Measurements from ENCODE around the gene GPR42.

DNA sequence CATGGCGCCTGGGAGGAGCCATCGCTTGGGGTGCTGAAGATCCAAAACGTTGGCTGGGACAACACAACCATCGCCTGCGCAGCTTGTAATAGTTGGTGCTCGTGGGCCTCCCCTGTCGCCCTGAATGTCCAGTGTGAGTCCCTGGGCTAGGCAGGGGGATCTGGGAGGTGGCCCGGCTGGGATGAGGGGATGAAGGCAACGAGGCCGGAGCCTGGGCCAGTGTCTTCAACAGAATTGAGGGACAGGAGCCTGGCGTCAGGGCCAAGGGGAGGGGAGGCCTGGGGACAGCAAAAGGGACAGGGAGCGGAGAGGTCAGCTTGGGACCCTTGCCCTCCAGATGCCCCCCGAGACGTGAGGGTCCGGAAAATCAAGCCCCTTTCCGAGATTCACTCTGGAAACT is 29.9 kb upstream of the GPR42 start:
- TF ChIP-seq, protein P1, sequence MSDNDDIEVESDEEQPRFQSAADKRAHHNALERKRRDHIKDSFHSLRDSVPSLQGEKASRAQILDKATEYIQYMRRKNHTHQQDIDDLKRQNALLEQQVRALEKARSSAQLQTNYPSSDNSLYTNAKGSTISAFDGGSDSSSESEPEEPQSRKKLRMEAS (IDR thresholded peaks at IDR 0.05; ENCODE audit: low read depth, low read length) = no peak
- TF ChIP-seq, protein P2, sequence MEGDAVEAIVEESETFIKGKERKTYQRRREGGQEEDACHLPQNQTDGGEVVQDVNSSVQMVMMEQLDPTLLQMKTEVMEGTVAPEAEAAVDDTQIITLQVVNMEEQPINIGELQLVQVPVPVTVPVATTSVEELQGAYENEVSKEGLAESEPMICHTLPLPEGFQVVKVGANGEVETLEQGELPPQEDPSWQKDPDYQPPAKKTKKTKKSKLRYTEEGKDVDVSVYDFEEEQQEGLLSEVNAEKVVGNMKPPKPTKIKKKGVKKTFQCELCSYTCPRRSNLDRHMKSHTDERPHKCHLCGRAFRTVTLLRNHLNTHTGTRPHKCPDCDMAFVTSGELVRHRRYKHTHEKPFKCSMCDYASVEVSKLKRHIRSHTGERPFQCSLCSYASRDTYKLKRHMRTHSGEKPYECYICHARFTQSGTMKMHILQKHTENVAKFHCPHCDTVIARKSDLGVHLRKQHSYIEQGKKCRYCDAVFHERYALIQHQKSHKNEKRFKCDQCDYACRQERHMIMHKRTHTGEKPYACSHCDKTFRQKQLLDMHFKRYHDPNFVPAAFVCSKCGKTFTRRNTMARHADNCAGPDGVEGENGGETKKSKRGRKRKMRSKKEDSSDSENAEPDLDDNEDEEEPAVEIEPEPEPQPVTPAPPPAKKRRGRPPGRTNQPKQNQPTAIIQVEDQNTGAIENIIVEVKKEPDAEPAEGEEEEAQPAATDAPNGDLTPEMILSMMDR (IDR thresholded peaks at IDR 0.05; ENCODE audit: low read depth, low read length) = no peak
